ENCODE results near the gene PLD6.
A peak's percentile ranks its signal among the peaks of the same experiment; 100 is the strongest.
"Not testable (repeated sequence)": the region's sequence is repeated elsewhere in the genome, so short reads cannot be mapped to it uniquely, and the experiment has no call there.

Gene PLD6

GRCh38 chr17:17206124-17206912, at the start of gene PLD6:
Gene PLD6, minus strand, starts transcription at chr17:17206333. Its CDS starts 47 bp downstream, at chr17:17206286.
- DNase-seq (ENCODE audit: low read depth), result peak; percentile 28

GRCh38 chr17:17255689-17256088, 49.6 kb upstream of the PLD6 start:
- not testable (repeated sequence) for DNase-seq (ENCODE audit: low read depth)

- DNase-seq (ENCODE audit: low read depth), result no peak
Observed at GRCh38 chr17:17254036-17254435, 47.9 kb upstream of the PLD6 start.

GRCh38 chr17:17253406-17253805, 47.3 kb upstream of the PLD6 start:
- no peak for DNase-seq (ENCODE audit: low read depth)

- DNase-seq (ENCODE audit: low read depth), result no peak
Observed at GRCh38 chr17:17252149-17252661, 46.1 kb upstream of the PLD6 start.

- DNase-seq (ENCODE audit: low read depth), result no peak
Observed at GRCh38 chr17:17246879-17247278, 40.7 kb upstream of the PLD6 start.

- DNase-seq (ENCODE audit: low read depth), result no peak
Observed at GRCh38 chr17:17243163-17243562, 37.0 kb upstream of the PLD6 start.

GRCh38 chr17:17242246-17242645, 36.1 kb upstream of the PLD6 start:
- no peak for DNase-seq (ENCODE audit: low read depth)

- no peak for DNase-seq (ENCODE audit: low read depth)
Observed at GRCh38 chr17:17241656-17242055, 35.5 kb upstream of the PLD6 start.

- DNase-seq (ENCODE audit: low read depth), result no peak
Observed at GRCh38 chr17:17239832-17240231, 33.7 kb upstream of the PLD6 start.

GRCh38 chr17:17237026-17237799, 31.1 kb upstream of the PLD6 start, which contains the start of gene FLCN:
Gene FLCN, minus strand, starts transcription at chr17:17237168. Its CDS starts 9,031 bp downstream, at chr17:17228137.
- peak; percentile 76 for DNase-seq (ENCODE audit: low read depth)

GRCh38 chr17:17236295-17237025, 30.3 kb upstream of the PLD6 start:
- peak; percentile 24 for DNase-seq (ENCODE audit: low read depth)

GRCh38 chr17:17235212-17236174, 29.4 kb upstream of the PLD6 start:
- peak; percentile 32 for DNase-seq (ENCODE audit: low read depth)

GRCh38 chr17:17232303-17232621, 26.1 kb upstream of the PLD6 start:
- no peak for DNase-seq (ENCODE audit: low read depth)

- DNase-seq (ENCODE audit: low read depth), result no peak
Observed at GRCh38 chr17:17231621-17232302, 25.6 kb upstream of the PLD6 start.

- DNase-seq (ENCODE audit: low read depth), result no peak
Observed at GRCh38 chr17:17229416-17230384, 23.6 kb upstream of the PLD6 start.

- no peak for DNase-seq (ENCODE audit: low read depth)
Observed at GRCh38 chr17:17228521-17229279, 22.6 kb upstream of the PLD6 start.
